BLaER1 treated with 17β-estradiol and CSF1 and Interleukin-3, amounts not matched to agents 10 nM and 100 nM (cell line): ENCODE measurements around the gene MTCL1.
A peak's percentile ranks its signal among the peaks of the same experiment; 100 is the strongest.

Experiments used
- H3K27ac ChIP-seq, 11 experiments: shearing (Covaris generic); formaldehyde crosslinking; 2 replicates each; pipeline ENCODE4 v1.8.1; 2022
- H3K27me3 ChIP-seq, 11 experiments: shearing (Covaris generic); formaldehyde crosslinking; 2 replicates each; pipeline ENCODE4 v1.8.1; 2022
- H3K36me3 ChIP-seq, 11 experiments: shearing (Covaris generic); formaldehyde crosslinking; 2 replicates each; pipeline ENCODE4 v1.8.1; 2022
- H3K4me1 ChIP-seq, 10 experiments: shearing (Covaris generic); formaldehyde crosslinking; 2 replicates each; pipeline ENCODE4 v1.8.1; 2022
- H3K4me2 ChIP-seq, 11 experiments: shearing (Covaris generic); formaldehyde crosslinking; 2 replicates each; pipeline ENCODE4 v1.8.1; 2022
- H3K4me3 ChIP-seq, 10 experiments: shearing (Covaris generic); formaldehyde crosslinking; 2 replicates each; pipeline ENCODE4 v1.8.1; 2022
- H3K9ac ChIP-seq, 11 experiments: shearing (Covaris generic); formaldehyde crosslinking; 2 replicates each; pipeline ENCODE4 v1.8.1; 2022
- H3K9me3 ChIP-seq, 11 experiments: shearing (Covaris generic); formaldehyde crosslinking; replicated peaks in 1 of 11; 2 replicates each; pipeline ENCODE4 v1.8.1; 2022
- H4K20me1 ChIP-seq, 11 experiments: shearing (Covaris generic); formaldehyde crosslinking; 2 replicates each; pipeline ENCODE4 v1.8.1; 2022
- Cebpa-rat ChIP-seq, 11 experiments: shearing (Covaris generic); IDR thresholded peaks; 2 replicates each; pipeline ENCODE4 v1.8.1; 2022

MTCL1 gene

GRCh38 chr18:8797206-8797605 is 91.8 kb downstream of the MTCL1 start:
- Histone ChIP-seq H3K9ac (peak overlapping the region in 8 of 11 experiments; percentile 0 to 86 (median 62); a peak in 15 of 22 replicates), H3K36me3 (peaks cover 0 to 76% (median 44%) of the 10 kb centered on the region in 11 experiments; a peak in 14 of 22 replicates), H3K4me3 (peak overlapping the region in 7 of 10 experiments; percentile 50 to 94 (median 56); a peak in 14 of 20 replicates), H3K27me3 (peaks cover 0 to 54% (median 0%) of the 10 kb centered on the region in 11 experiments; a peak in 5 of 22 replicates), H3K4me1 (peaks cover 70 to 100% (median 98%) of the 10 kb centered on the region in 10 experiments), H3K27ac (peak overlapping the region in 7 of 11 experiments; percentile 3 to 89 (median 70); a peak in 12 of 22 replicates), H3K9me3 (no peaks in the 10 kb centered on the region), H3K4me2 (peak overlapping the region; percentile 43 to 99 (median 92)), H4K20me1 (peaks cover 0 to 59% (median 0%) of the 10 kb centered on the region in 11 experiments; a peak in 6 of 22 replicates)
- TF ChIP-seq Cebpa-rat (IDR thresholded peaks at IDR 0.05), result no peak

GRCh38 chr18:8799001-8799400 is 93.6 kb downstream of the MTCL1 start:
- Histone ChIP-seq H3K9ac (peak overlapping the region in 6 of 11 experiments; percentile 3 to 86 (median 68); a peak in 10 of 22 replicates), H3K9me3 (no peaks in the 10 kb centered on the region), H3K27me3 (peaks cover 0 to 36% (median 0%) of the 10 kb centered on the region in 11 experiments; a peak in 4 of 22 replicates), H4K20me1 (peaks cover 0 to 65% (median 0%) of the 10 kb centered on the region in 11 experiments; a peak in 6 of 22 replicates), H3K4me1 (peaks cover 53 to 100% (median 85%) of the 10 kb centered on the region in 10 experiments), H3K4me3 (peak overlapping the region in 4 of 10 experiments; percentile 56 to 94 (median 63); a peak in 9 of 20 replicates), H3K27ac (peak overlapping the region in 6 of 11 experiments; percentile 27 to 89 (median 70); a peak in 8 of 22 replicates), H3K4me2 (peak overlapping the region; percentile 34 to 99 (median 92); a peak in 20 of 22 replicates), H3K36me3 (peaks cover 0 to 81% (median 53%) of the 10 kb centered on the region in 11 experiments; a peak in 14 of 22 replicates)
- no peak for TF ChIP-seq Cebpa-rat (IDR thresholded peaks at IDR 0.05)

GRCh38 chr18:8799596-8800441 is 94.5 kb downstream of the MTCL1 start:
- H3K4me1 ChIP-seq, result peaks cover 46 to 100% (median 77%) of the 10 kb centered on the region in 10 experiments
- no peaks in the 10 kb centered on the region for H3K9me3 ChIP-seq
- peaks cover 0 to 89% (median 61%) of the 10 kb centered on the region in 11 experiments; a peak in 14 of 22 replicates for H3K36me3 ChIP-seq
- H4K20me1 ChIP-seq, result peaks cover 0 to 73% (median 0%) of the 10 kb centered on the region in 11 experiments; a peak in 6 of 22 replicates
- no peak for TF ChIP-seq Cebpa-rat (IDR thresholded peaks at IDR 0.05)
- H3K4me2 ChIP-seq, result peak overlapping the region; percentile 34 to 99 (median 92)
- peak overlapping the region in 3 of 10 experiments; percentile 56 to 94 (median 66); a peak in 4 of 20 replicates for H3K4me3 ChIP-seq
- H3K27me3 ChIP-seq, result peaks cover 0 to 28% (median 0%) of the 10 kb centered on the region in 11 experiments; a peak in 4 of 22 replicates
- peak overlapping the region in 4 of 11 experiments; percentile 16 to 86 (median 50); a peak in 6 of 22 replicates for H3K9ac ChIP-seq
- H3K27ac ChIP-seq, result peak overlapping the region in 5 of 11 experiments; percentile 1 to 69 (median 34); a peak in 7 of 22 replicates

GRCh38 chr18:8800445-8800844 is 95.1 kb downstream of the MTCL1 start:
- H3K36me3 ChIP-seq, result peaks cover 0 to 95% (median 65%) of the 10 kb centered on the region in 11 experiments; a peak in 14 of 22 replicates
- H4K20me1 ChIP-seq, result peaks cover 0 to 79% (median 0%) of the 10 kb centered on the region in 11 experiments; a peak in 6 of 22 replicates
- no peak for TF ChIP-seq Cebpa-rat (IDR thresholded peaks at IDR 0.05)
- H3K27me3 ChIP-seq, result peaks cover 0 to 24% (median 0%) of the 10 kb centered on the region in 11 experiments; a peak in 4 of 22 replicates
- peak overlapping the region in 3 of 11 experiments; percentile 16 to 86 (median 34); a peak in 3 of 22 replicates for H3K9ac ChIP-seq
- no peaks in the 10 kb centered on the region for H3K9me3 ChIP-seq
- H3K27ac ChIP-seq, result peak overlapping the region in 3 of 11 experiments; percentile 1 to 69 (median 56); a peak in 5 of 22 replicates
- H3K4me3 ChIP-seq, result peak overlapping the region in 2 of 10 experiments; percentile 66 to 94; a peak in 2 of 20 replicates
- H3K4me2 ChIP-seq, result peak overlapping the region; percentile 34 to 99 (median 92); a peak in 21 of 22 replicates
- peaks cover 40 to 100% (median 72%) of the 10 kb centered on the region in 10 experiments for H3K4me1 ChIP-seq

- TF ChIP-seq Cebpa-rat (IDR thresholded peaks at IDR 0.05), result no peak
- Histone ChIP-seq H4K20me1 (peaks cover 0 to 83% (median 0%) of the 10 kb centered on the region in 11 experiments; a peak in 6 of 22 replicates), H3K4me3 (peak overlapping the region in 2 of 10 experiments; percentile 3 to 94; a peak in 2 of 20 replicates), H3K4me1 (peaks cover 35 to 100% (median 72%) of the 10 kb centered on the region in 10 experiments), H3K4me2 (peak overlapping the region in 9 of 11 experiments; percentile 86 to 99 (median 92); a peak in 20 of 22 replicates), H3K36me3 (peaks cover 0 to 99% (median 69%) of the 10 kb centered on the region in 11 experiments; a peak in 14 of 22 replicates), H3K9ac (peak overlapping the region in 3 of 11 experiments; percentile 3 to 34 (median 16); a peak in 1 of 22 replicates), H3K27me3 (peaks cover 0 to 24% (median 0%) of the 10 kb centered on the region in 11 experiments; a peak in 4 of 22 replicates), H3K27ac (peak overlapping the region in 4 of 11 experiments; percentile 13 to 56 (median 38); a peak in 3 of 22 replicates), H3K9me3 (no peaks in the 10 kb centered on the region)
These were observed 95.5 kb downstream of the MTCL1 start for GRCh38 chr18:8800876-8801262.

- peak overlapping the region; percentile 16 to 99 (median 92); a peak in 21 of 22 replicates for H3K4me2 ChIP-seq
- peaks cover 0 to 89% (median 0%) of the 10 kb centered on the region in 11 experiments; a peak in 7 of 22 replicates for H4K20me1 ChIP-seq
- peak overlapping the region in 5 of 11 experiments; percentile 19 to 56 (median 29); a peak in 6 of 22 replicates for H3K27ac ChIP-seq
- TF ChIP-seq Cebpa-rat (IDR thresholded peaks at IDR 0.05), result no peak
- H3K9ac ChIP-seq, result peak overlapping the region in 3 of 11 experiments; percentile 3 to 34 (median 16); a peak in 1 of 22 replicates
- H3K27me3 ChIP-seq, result peaks cover 0 to 21% (median 0%) of the 10 kb centered on the region in 11 experiments; a peak in 4 of 22 replicates
- H3K36me3 ChIP-seq, result peaks cover 0 to 100% (median 72%) of the 10 kb centered on the region in 11 experiments; a peak in 14 of 22 replicates
- H3K4me1 ChIP-seq, result peaks cover 30 to 100% (median 72%) of the 10 kb centered on the region in 10 experiments
- peak overlapping the region in 1 of 10 experiments; percentile 94; a peak in 1 of 20 replicates for H3K4me3 ChIP-seq
- no peaks in the 10 kb centered on the region for H3K9me3 ChIP-seq
These were observed 96.0 kb downstream of the MTCL1 start for GRCh38 chr18:8801263-8801901.

- Histone ChIP-seq H3K4me1 (peaks cover 23 to 100% (median 72%) of the 10 kb centered on the region in 10 experiments), H3K9ac (no peak overlapping the region), H3K4me3 (no peak overlapping the region), H3K9me3 (no peaks in the 10 kb centered on the region), H3K36me3 (peaks cover 0 to 100% (median 74%) of the 10 kb centered on the region in 11 experiments; a peak in 14 of 22 replicates), H3K27me3 (peaks cover 0 to 20% (median 0%) of the 10 kb centered on the region in 11 experiments; a peak in 4 of 22 replicates), H3K4me2 (peak overlapping the region in 7 of 11 experiments; percentile 27 to 99 (median 94); a peak in 8 of 22 replicates), H3K27ac (peak overlapping the region in 1 of 11 experiments; percentile 56; a peak in 1 of 22 replicates), H4K20me1 (peaks cover 0 to 90% (median 0%) of the 10 kb centered on the region in 11 experiments; a peak in 7 of 22 replicates)
- no peak for TF ChIP-seq Cebpa-rat (IDR thresholded peaks at IDR 0.05)
These were observed 96.8 kb downstream of the MTCL1 start for GRCh38 chr18:8802017-8802672.
